H1 (cell line): ENCODE data around the gene LDLRAD3. TPM values are rescaled to one million over a fixed set of nuclear protein-coding genes. Genes with fewer than 3 reads are reported as not detected.

Experiments used
- CTCF ChIA-PET: fragments of 300-600 bp; sonication (Branson Sonifier 250); formaldehyde crosslinking; loops from one replicate; lab custom pipeline; 2021; ENCODE audit not compliant: partially characterized antibody; lab: Charles Lee
- POLR2A ChIA-PET: fragments of 300-600 bp; sonication (Branson Sonifier 250); formaldehyde crosslinking; loops from one replicate; lab custom pipeline; 2021; ENCODE audit warnings: inconsistent platforms; ENCODE audit not compliant: partially characterized antibody; lab: Charles Lee
- DNase-seq, 2 experiments: peaks; one replicate each; pipeline versions ENCODE4 v3.0.0 to v3.0.0-alpha.2; 2010 to 2022; ENCODE audit warnings: low spot score in 2 of 2, low read depth in 1 of 2, mixed read lengths in 1 of 2
- FAIRE-seq: peaks from 2 replicates; lab custom pipeline; 2011; peaks lifted over from hg19 to GRCh38; lab: Jason Lieb, UNC
- H2AFZ ChIP-seq: 2 replicates; pipeline ENCODE4 v1.8.1; 2012; ENCODE audit warnings: low read length, inconsistent platforms
- H2AK5ac ChIP-seq: 2 replicates; pipeline ENCODE4 v1.6.1; 2013; ENCODE audit warnings: low read depth, low read length
- H2BK120ac ChIP-seq: replicated peaks from 2 replicates; pipeline ENCODE3; 2013; ENCODE audit warnings: low read depth, low read length, inconsistent platforms
- H2BK12ac ChIP-seq: 2 replicates; pipeline ENCODE4 v1.6.1; 2013; ENCODE audit warnings: low read depth, low read length
- H2BK15ac ChIP-seq: 2 replicates; pipeline ENCODE4 v1.6.1; 2013; ENCODE audit warnings: low read length
- H2BK20ac ChIP-seq: 2 replicates; pipeline ENCODE4 v1.6.1; 2013; ENCODE audit warnings: low read length
- H2BK5ac ChIP-seq: 2 replicates; pipeline ENCODE4 v1.6.1; 2013; ENCODE audit warnings: low read depth, low read length
- H3K14ac ChIP-seq: 2 replicates; pipeline ENCODE4 v1.6.1; 2013; ENCODE audit warnings: inconsistent platforms; ENCODE audit not compliant: insufficient read length
- H3K18ac ChIP-seq: 2 replicates; pipeline ENCODE4 v1.6.1; 2013; ENCODE audit warnings: low read length; ENCODE audit errors: extremely low read depth
- H3K23ac ChIP-seq: 2 replicates; pipeline ENCODE4 v1.6.1; 2013; ENCODE audit warnings: inconsistent platforms; ENCODE audit not compliant: insufficient read length
- H3K23me2 ChIP-seq: 2 replicates; pipeline ENCODE4 v1.6.1; 2013; ENCODE audit warnings: low read depth, low read length
- H3K27ac ChIP-seq: 2 replicates; pipeline ENCODE4 v1.6.1; 2011; ENCODE audit warnings: low read depth, low read length, inconsistent platforms
- H3K27me3 ChIP-seq, 4 experiments: replicated peaks in 1 of 4; 1 replicate in 1 of 4; 2 replicates in 3 of 4; pipeline versions ENCODE4 v1.6.1 to v1.8.1; 2011 to 2013; ENCODE audit warnings: low read length in 3 of 4, mild to moderate bottlenecking in 3 of 4, inconsistent platforms in 2 of 4, mixed read lengths in 2 of 4, moderate library complexity in 1 of 4; ENCODE audit not compliant: control insufficient read depth in 3 of 4, insufficient read depth in 3 of 4; ENCODE audit errors: extremely low read depth in 1 of 4
- H3K36me3 ChIP-seq, 4 experiments: 2 replicates each; pipeline versions ENCODE4 v1.6.1 to v1.8.1; 2011 to 2013; ENCODE audit warnings: mild to moderate bottlenecking in 4 of 4, low read length in 3 of 4, moderate library complexity in 2 of 4, control low read depth in 1 of 4, inconsistent platforms in 1 of 4; ENCODE audit not compliant: insufficient read depth in 4 of 4, control insufficient read depth in 2 of 4
- H3K4ac ChIP-seq: replicated peaks from 2 replicates; pipeline ENCODE3; 2013; ENCODE audit warnings: low read length, low read depth, mixed read lengths, inconsistent platforms; ENCODE audit not compliant: insufficient read length
- H3K4me1 ChIP-seq, 4 experiments: replicated peaks in 1 of 4; 1 replicate in 1 of 4; 2 replicates in 3 of 4; pipeline versions ENCODE4 v1.6.1 to v1.8.1; 2011 to 2013; ENCODE audit warnings: low read length in 3 of 4, inconsistent platforms in 2 of 4, mixed read lengths in 1 of 4; ENCODE audit not compliant: insufficient read depth in 4 of 4, control insufficient read depth in 3 of 4
- H3K4me2 ChIP-seq, 2 experiments: 2 replicates each; pipeline versions ENCODE4 v1.6.1 to v1.8.1; 2011 to 2013; ENCODE audit warnings: low read depth in 2 of 2, low read length in 2 of 2, control low read depth in 1 of 2, inconsistent platforms in 1 of 2, mild to moderate bottlenecking in 1 of 2; ENCODE audit not compliant: insufficient read depth in 1 of 2
- H3K4me3 ChIP-seq, 4 experiments: fragments of 200-600, 300-600 bp in 1 of 4; sonication (generic), shearing (Covaris generic), sonication (Bioruptor Twin) in 1 of 4; 2 replicates each; pipeline versions ENCODE4 v1.5.1 to v1.8.1; 2011 to 2016; ENCODE audit warnings: low read length in 4 of 4, low read depth in 3 of 4, control low read depth in 2 of 4, inconsistent platforms in 2 of 4, mild to moderate bottlenecking in 2 of 4, mixed read lengths in 1 of 4, moderate library complexity in 1 of 4; ENCODE audit not compliant: insufficient read depth in 2 of 4; ENCODE audit errors: extremely low read depth in 1 of 4
- H3K56ac ChIP-seq: replicated peaks from 2 replicates; pipeline ENCODE3; 2013; ENCODE audit warnings: low read depth, mild to moderate bottlenecking, mixed read lengths, low read length, inconsistent platforms; ENCODE audit not compliant: insufficient read length
- H3K79me1 ChIP-seq: 2 replicates; pipeline ENCODE4 v1.6.1; 2013; ENCODE audit warnings: low read depth, low read length, control low read depth
- H3K79me2 ChIP-seq, 2 experiments: 2 replicates each; pipeline versions ENCODE4 v1.6.1 to v1.8.1; 2012 to 2013; ENCODE audit warnings: low read length in 2 of 2, mild to moderate bottlenecking in 2 of 2, inconsistent platforms in 1 of 2; ENCODE audit not compliant: insufficient read depth in 2 of 2, control insufficient read depth in 1 of 2
- H3K9ac ChIP-seq, 4 experiments: replicated peaks in 1 of 4; 1 replicate in 1 of 4; 2 replicates in 3 of 4; pipeline versions ENCODE4 v1.6.1 to v1.8.1; 2011 to 2013; ENCODE audit warnings: low read depth in 3 of 4, low read length in 3 of 4, control low read depth in 2 of 4, mild to moderate bottlenecking in 2 of 4, moderate library complexity in 2 of 4, inconsistent platforms in 1 of 4; ENCODE audit errors: extremely low read depth in 1 of 4
- H3K9me3 ChIP-seq, 2 experiments: 2 replicates each; pipeline versions ENCODE4 v1.6.1 to v1.8.1; 2012 to 2013; ENCODE audit warnings: mild to moderate bottlenecking in 2 of 2, moderate library complexity in 2 of 2, control low read depth in 1 of 2, inconsistent platforms in 1 of 2, low read depth in 1 of 2, low read length in 1 of 2, mixed read lengths in 1 of 2; ENCODE audit not compliant: insufficient read depth in 2 of 2
- H4K20me1 ChIP-seq, 2 experiments: replicated peaks in 1 of 2; 2 replicates each; pipeline versions ENCODE3 to v1.8.1; 2011 to 2013; ENCODE audit warnings: inconsistent platforms in 2 of 2, low read length in 2 of 2, mild to moderate bottlenecking in 1 of 2; ENCODE audit not compliant: insufficient read depth in 2 of 2, control insufficient read depth in 1 of 2
- H4K5ac ChIP-seq: 2 replicates; pipeline ENCODE4 v1.6.1; 2013; ENCODE audit warnings: low read length, low read depth, mixed read lengths, inconsistent platforms; ENCODE audit not compliant: insufficient read length
- H4K8ac ChIP-seq: 2 replicates; pipeline ENCODE4 v1.8.0; 2013; ENCODE audit warnings: mild to moderate bottlenecking, moderate library complexity, low read length, inconsistent platforms; ENCODE audit not compliant: insufficient read depth; ENCODE audit errors: extremely low read depth
- H4K91ac ChIP-seq: replicated peaks from 2 replicates; pipeline ENCODE3; 2013; ENCODE audit warnings: low read length, mixed read lengths, inconsistent platforms; ENCODE audit not compliant: insufficient read length
- JUND ChIP-seq: IDR thresholded peaks from 2 replicates; pipeline ENCODE4 v1.6.1; 2011; ENCODE audit warnings: mild to moderate bottlenecking, improper control_type of control experiment, low read length
- WGBS, 2 experiments: shearing (Covaris generic) in 1 of 2; methylation state at CpG; one replicate each; pipeline versions ENCODE4 v1.1.6 to v1.1.7; 2013 to 2015; ENCODE audit warnings: low lambda C conversion rate in 2 of 2, mixed read lengths in 2 of 2, inconsistent platforms in 1 of 2, low coverage in 1 of 2, missing lambda C conversion rate in 1 of 2; ENCODE audit not compliant: insufficient replicate concordance in 2 of 2, insufficient coverage in 1 of 2, insufficient read length in 1 of 2; ENCODE audit errors: extremely low coverage in 1 of 2, missing lambda C conversion rate in 1 of 2; 5-methylcytosine and 5-hydroxymethylcytosine counted together
- polyA plus RNA-seq, 7 experiments: library from polyadenylated mRNA; depleted of rRNA in 3 of 7; stranded (reverse) in 5 of 7; unstranded in 2 of 7; fragments of >200 nt in 5 of 7; fragments of 200-250 nt in 2 of 7; gene quantifications; 1 replicate in 5 of 7; 2 replicates in 1 of 7; 4 replicates in 1 of 7; pipeline versions ENCODE4 v1.2.1 to v1.2.3, GENCODE V29; 2011 to 2013; ENCODE audit warnings: missing spikeins in 2 of 7, mixed read lengths in 2 of 7
- total RNA-seq: library from RNA; stranded (reverse); fragmentation: NEBNext Ultra II Directional; extraction: Animal tissue kit (Norgen Biotek cat#: 25700); gene quantifications from 2 replicates; pipeline ENCODE4 v1.2.1, GENCODE V29; 2021

Gene LDLRAD3
- total and polyA plus RNA-seq, 2 of the 8 experiments (the other 6 are each of a cell fraction or from before 2014, with no cell fraction given): 18.6 to 22.8 TPM

DNA sequence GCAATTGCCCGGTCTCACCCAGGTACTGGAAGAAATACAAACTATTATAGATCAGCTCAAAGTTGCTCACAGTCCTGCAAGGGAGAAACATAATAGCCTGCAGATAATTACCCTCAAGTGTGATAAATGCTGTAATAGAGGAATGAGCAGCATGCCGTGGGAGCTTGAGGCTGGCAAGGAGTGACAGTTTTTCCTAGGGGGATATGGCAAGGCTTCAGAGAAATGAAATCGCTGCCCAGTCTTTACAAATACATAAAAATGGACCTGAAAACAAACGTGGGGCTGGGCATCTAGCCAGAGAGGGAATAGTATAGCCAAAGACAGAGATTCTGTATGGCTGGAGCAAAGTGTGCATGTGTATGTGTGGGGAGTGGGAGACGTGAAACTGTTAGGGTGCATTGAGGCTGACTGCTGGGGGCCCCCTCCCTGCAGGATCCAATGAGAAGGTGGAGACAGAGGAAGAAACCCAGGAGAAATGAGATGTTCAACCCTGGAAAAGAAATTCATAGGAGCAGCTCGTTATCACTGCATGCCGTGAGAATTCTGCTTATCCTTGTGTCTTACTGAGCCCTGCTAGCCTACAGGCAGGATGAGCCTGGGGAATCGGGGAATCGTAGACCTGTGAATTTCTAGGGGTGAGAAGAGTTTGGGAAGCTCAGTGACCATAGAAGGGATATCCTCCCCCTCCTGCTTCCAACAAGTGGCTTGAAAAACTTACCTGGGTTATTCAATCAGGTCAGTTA lies 167.0 kb downstream of the LDLRAD3 start:
- no peak overlapping the region for H3K23ac ChIP-seq
- H3K23me2 ChIP-seq: no peaks in the 10 kb centered on the region
- peaks cover 14 to 29% (median 23%) of the 10 kb centered on the region in 4 experiments for H3K4me1 ChIP-seq
- H3K79me1 ChIP-seq: no peaks in the 10 kb centered on the region
- H3K9me3 ChIP-seq: peaks cover 15 to 18% of the 10 kb centered on the region in 2 experiments
- H3K36me3 ChIP-seq: peaks cover 0 to 30% (median 10%) of the 10 kb centered on the region in 4 experiments; a peak in 3 of 8 replicates
- peak overlapping the region; percentile 96 for H2BK5ac ChIP-seq
- 48% methylated on average over 9 of the region's 9 CpGs; no CpG with 5 or more reads in 1 of the 2 experiments for WGBS, 2 experiments
- TF ChIP-seq JUND: no peak
- TF ChIP-seq, all 59 proteins: peak for 0
- H2BK12ac ChIP-seq: peak overlapping the region; percentile 62
- peak overlapping the region; percentile 27 for H3K18ac ChIP-seq
- H4K5ac ChIP-seq: peak overlapping the region; percentile 52
- H3K27me3 ChIP-seq: no peaks in the 10 kb centered on the region
- H2AK5ac ChIP-seq: peak overlapping the region; percentile 18
- ChIA-PET POLR2A (interaction anchor here (0.6 to 6.3 kb wide), 12 partner anchors 11 to 1190 kb away, joined by 3 to 102 read pairs (median 4); no protein-coding TSS in a partner anchor), CTCF (interaction anchor here (0.7 to 3.6 kb wide), 13 partner anchors 9 to 289 kb away, joined by 3 to 25 read pairs (median 5); no protein-coding TSS in a partner anchor)
- H2BK120ac ChIP-seq: peak overlapping the region; percentile 100
- peak overlapping the region; percentile 99 for H3K4ac ChIP-seq
- H4K20me1 ChIP-seq: no peaks in the 10 kb centered on the region
- peak overlapping the region in 2 of 4 experiments; percentile 12 to 38; a peak in 2 of 8 replicates for H3K4me3 ChIP-seq
- H3K56ac ChIP-seq: peak overlapping the region; percentile 56
- H2BK15ac ChIP-seq: no peak overlapping the region
- DNase-seq (no peak), FAIRE-seq (no peak)
- H3K9ac ChIP-seq: peak overlapping the region in 3 of 4 experiments; percentile 1 to 75 (median 72); a peak in 6 of 7 replicates
- H2BK20ac ChIP-seq: peak overlapping the region; percentile 38
- H3K79me2 ChIP-seq: peaks cover 0 to 7% of the 10 kb centered on the region in 2 experiments; a peak in 1 of 4 replicates
- peak overlapping the region; percentile 27 for H3K14ac ChIP-seq
- H2AFZ ChIP-seq: no peak overlapping the region
- H4K8ac ChIP-seq: peak overlapping the region; percentile 1; the same call in 1 of the 2 replicates
- H4K91ac ChIP-seq: peak overlapping the region; percentile 83
- H3K4me2 ChIP-seq: peak overlapping the region; percentile 57 to 81
- H3K27ac ChIP-seq: peak overlapping the region; percentile 97
